AG04449 (cell line): Measurements from ENCODE around the gene ZMAT5.

Experiments used
- CTCF ChIA-PET: fragments of 350-600 bp; formaldehyde crosslinking; extraction: SDS; loops from one replicate; lab custom pipeline; 2021; ENCODE audit warnings: antibody characterized with exemption; lab: Yijun Ruan, JAX
- POLR2A ChIA-PET: fragments of 400-600, 350-600 bp; formaldehyde crosslinking; extraction: SDS; loops from one replicate; lab custom pipeline; 2020; ENCODE audit warnings: antibody characterized with exemption, inconsistent platforms; lab: Yijun Ruan, JAX
- DNase-seq: peaks from one replicate; pipeline ENCODE4 v3.0.0-alpha.2; 2010; ENCODE audit warnings: low read depth, low spot score
- H3K4me3 ChIP-seq: 2 replicates; pipeline ENCODE4 v1.5.1; 2011; ENCODE audit warnings: low read depth, mild to moderate bottlenecking, control low read depth, low read length
- TF ChIP-seq, protein P1 (sequence below): IDR thresholded peaks from one replicate; pipeline ENCODE4 v1.5.1; 2011; ENCODE audit warnings: mild to moderate bottlenecking, moderate library complexity, low read length, control low read depth, inconsistent platforms; ENCODE audit not compliant: insufficient read depth; ENCODE audit errors: missing control alignments

Gene ZMAT5

DNA sequence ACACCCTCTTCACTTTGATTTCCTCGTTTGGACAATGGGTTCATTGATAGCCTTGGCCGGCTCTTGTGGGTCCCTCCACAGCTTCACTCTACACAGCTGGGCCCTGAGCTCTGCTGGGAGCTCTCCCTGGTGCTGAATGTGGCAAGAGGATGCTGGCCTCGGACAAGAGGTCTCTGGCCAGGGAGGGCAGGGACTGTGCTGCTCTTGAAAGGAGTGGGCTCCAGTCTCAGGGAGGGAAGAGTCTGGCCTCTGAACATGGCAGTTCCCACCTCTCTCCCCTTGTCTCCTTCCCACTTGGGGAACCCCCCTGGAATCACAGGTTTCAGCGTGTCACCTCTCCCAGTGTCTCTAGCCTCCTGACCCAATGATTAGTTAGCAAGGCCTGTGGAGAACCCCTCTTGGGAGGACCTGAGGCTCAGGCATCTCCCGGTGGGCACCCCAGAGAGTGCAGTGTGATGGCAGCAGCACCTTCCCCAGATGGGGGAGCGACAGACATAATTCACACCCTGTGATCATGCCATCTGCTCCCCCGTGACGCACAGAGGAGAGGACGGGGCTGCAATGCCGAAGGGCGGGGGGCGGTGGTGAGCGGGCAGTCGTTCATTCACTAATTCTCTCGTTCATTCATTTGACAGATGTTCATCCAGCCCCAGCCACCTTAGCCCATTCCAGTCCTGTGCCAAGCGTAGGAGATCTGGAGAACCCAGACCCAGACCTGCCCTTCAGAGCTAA is 49.8 kb downstream of the ZMAT5 start:
- ChIA-PET CTCF (interaction anchor here (1.0 to 1.8 kb wide), 6 partner anchors 15 to 371 kb away, joined by 3 to 6 read pairs (median 3); no protein-coding TSS in a partner anchor), POLR2A (interaction anchor here (0.8 kb wide), 1 partner anchor 141 kb away, joined by 3 read pairs; no protein-coding TSS in a partner anchor)
- TF ChIP-seq, protein P1, sequence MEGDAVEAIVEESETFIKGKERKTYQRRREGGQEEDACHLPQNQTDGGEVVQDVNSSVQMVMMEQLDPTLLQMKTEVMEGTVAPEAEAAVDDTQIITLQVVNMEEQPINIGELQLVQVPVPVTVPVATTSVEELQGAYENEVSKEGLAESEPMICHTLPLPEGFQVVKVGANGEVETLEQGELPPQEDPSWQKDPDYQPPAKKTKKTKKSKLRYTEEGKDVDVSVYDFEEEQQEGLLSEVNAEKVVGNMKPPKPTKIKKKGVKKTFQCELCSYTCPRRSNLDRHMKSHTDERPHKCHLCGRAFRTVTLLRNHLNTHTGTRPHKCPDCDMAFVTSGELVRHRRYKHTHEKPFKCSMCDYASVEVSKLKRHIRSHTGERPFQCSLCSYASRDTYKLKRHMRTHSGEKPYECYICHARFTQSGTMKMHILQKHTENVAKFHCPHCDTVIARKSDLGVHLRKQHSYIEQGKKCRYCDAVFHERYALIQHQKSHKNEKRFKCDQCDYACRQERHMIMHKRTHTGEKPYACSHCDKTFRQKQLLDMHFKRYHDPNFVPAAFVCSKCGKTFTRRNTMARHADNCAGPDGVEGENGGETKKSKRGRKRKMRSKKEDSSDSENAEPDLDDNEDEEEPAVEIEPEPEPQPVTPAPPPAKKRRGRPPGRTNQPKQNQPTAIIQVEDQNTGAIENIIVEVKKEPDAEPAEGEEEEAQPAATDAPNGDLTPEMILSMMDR, result no peak
- DNase-seq, result no peak
- H3K4me3 ChIP-seq, result no peak overlapping the region

DNA sequence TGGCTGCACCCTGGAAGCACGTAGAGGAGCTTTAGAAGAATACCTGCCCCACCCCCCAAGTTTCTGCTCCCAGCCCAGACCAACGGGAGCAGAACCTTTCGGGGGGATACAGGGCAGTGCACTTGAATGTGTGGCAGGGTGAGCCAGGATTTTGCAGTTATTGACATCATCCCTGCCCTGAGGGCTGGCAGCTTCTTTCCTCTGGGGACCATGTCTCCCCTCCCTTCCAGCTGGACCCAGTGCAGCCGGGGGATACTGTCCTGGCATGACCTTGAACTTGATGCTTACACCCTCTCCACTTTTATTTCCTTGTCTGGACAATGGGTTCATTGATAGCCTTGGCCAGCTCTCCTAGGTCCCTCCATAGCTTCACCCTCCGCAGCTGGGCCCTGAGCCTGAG is 51.1 kb downstream of the ZMAT5 start:
- H3K4me3 ChIP-seq, result no peak overlapping the region
- TF ChIP-seq, protein P1, result no peak
- ChIA-PET POLR2A (no interaction called here), CTCF (interaction anchor here (1.0 to 1.8 kb wide), 5 partner anchors 11 to 373 kb away, joined by 3 to 4 read pairs (median 3); no protein-coding TSS in a partner anchor)
- no peak for DNase-seq

DNA sequence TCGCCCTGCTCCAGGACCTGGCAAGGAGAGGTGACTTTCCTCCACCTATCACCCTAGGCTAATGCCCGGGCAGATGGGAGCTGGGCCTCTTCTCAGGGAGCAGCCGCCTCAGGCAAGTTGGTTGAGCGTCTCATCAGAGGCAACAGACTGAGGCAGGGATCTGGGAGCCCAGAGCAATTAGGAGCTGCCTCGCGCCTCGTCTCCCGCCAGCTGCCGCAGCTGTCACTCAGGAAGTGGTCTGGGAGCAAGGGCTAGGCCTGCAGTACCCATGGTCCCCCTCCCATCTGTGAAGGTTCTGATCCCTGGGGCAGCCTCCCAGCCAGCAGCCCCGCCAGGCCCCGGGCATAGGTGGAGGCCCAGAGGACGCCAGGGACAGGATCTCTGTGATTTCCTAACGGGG is 51.6 kb downstream of the ZMAT5 start:
- TF ChIP-seq, protein P1, result no peak
- no peak for DNase-seq
- ChIA-PET CTCF (interaction anchor here (1.0 to 1.8 kb wide), 4 partner anchors 10 to 90 kb away, joined by 3 to 4 read pairs (median 3); no protein-coding TSS in a partner anchor), POLR2A (no interaction called here)
- no peak overlapping the region for H3K4me3 ChIP-seq

DNA sequence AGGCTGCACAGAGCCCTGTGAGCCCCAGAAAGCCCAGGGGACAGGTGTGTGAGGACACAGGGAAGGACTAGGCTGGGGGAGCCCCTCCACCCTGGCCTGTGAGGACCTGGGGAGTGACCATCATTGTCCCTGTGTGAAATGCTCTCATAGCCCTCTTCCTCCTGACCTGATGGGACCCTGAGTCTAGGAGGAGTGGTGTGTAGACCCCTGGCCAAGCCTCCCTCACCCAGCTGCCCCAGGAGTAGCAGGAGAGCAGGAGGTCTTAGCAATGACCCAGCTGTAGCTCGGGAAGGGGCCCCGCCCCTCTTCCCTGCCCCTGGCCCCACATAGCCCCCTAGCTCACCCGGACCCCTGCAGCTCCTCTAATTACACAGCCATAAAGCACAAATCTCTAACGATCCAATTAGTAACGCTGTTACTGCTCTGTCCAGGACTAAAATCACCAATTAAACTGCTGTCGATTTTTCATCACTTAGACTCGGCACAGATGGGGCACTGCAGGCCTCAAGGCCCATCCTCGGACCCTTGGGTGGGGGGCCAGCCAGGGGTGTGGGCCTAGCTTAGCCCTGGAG is 53.6 kb downstream of the ZMAT5 start:
- CTCF ChIA-PET, result no interaction called here
- no peak for DNase-seq
- TF ChIP-seq, protein P1, result no peak
- no peak overlapping the region for H3K4me3 ChIP-seq
- POLR2A ChIA-PET, result no interaction called here

DNA sequence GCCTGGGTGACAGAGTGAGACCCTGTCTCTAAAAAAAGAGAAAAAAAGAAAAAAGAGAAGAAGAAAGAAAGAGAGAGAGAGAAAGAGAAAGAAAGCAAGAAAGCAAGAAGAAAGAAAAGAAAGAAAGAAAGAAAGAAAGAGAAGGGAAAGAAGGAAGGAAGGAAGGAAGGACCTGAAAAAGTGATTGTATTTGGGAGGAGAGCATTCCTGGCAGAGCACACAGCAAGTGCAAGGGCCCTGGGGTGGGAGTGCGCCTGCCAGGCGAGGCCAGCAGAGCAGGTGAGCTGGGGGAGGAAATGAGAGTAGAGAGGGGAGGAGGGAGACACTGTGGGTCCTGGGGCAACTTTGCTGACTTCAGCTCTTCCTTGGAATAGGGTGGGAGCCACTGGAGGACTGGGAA is 54.7 kb downstream of the ZMAT5 start:
- POLR2A ChIA-PET, result no interaction called here
- no peak for DNase-seq

More for the DNA sequence above, 54.7 kb downstream of the ZMAT5 start:
- CTCF ChIA-PET, result interaction anchor here (1.2 kb wide), 1 partner anchor 22 kb away, joined by 5 read pairs; no protein-coding TSS in a partner anchor
- H3K4me3 ChIP-seq, result no peak overlapping the region
- TF ChIP-seq, protein P1, result no peak
